ENCODE data around the gene FCER2. TPM values are rescaled to one million over a fixed set of nuclear protein-coding genes. Genes with fewer than 3 reads are reported as not detected.

FCER2 gene
- total and polyA plus RNA-seq, 2 of the 13 experiments (the other 11 are each of a cell fraction or from before 2014, with no cell fraction given), result not detected

- no peak for TF ChIP-seq ZNF746 (CRISPR knock-in tag; IDR thresholded peaks at IDR 0.05)
- TF ChIP-seq ZNF354B (CRISPR knock-in tag; IDR thresholded peaks at IDR 0.05), result no peak
- TF ChIP-seq ZNF574 (CRISPR knock-in tag; IDR thresholded peaks at IDR 0.05), result peak; percentile 72
- no peak for TF ChIP-seq CBX1 (IDR thresholded peaks at IDR 0.05; ENCODE audit: low read depth)
- TF ChIP-seq MNT (IDR thresholded peaks at IDR 0.05), result no peak
- TF ChIP-seq ZNF660 (CRISPR knock-in tag; IDR thresholded peaks at IDR 0.05; ENCODE audit: borderline replicate concordance, low read depth), result no peak
- TF ChIP-seq ZNF512 (CRISPR knock-in tag; IDR thresholded peaks at IDR 0.05), result no peak
- TF ChIP-seq HOXA3 (CRISPR knock-in tag; IDR thresholded peaks at IDR 0.05), result peak; percentile 83
- TF ChIP-seq NFIB (CRISPR knock-in tag; IDR thresholded peaks at IDR 0.05; ENCODE audit: borderline replicate concordance), result no peak
- TF ChIP-seq ATF3 (CRISPR knock-in tag; IDR thresholded peaks at IDR 0.05), result no peak
- no peak for TF ChIP-seq BHLHE40 (IDR thresholded peaks at IDR 0.05; ENCODE audit: low read length)
- TF ChIP-seq KLF6 (CRISPR knock-in tag; IDR thresholded peaks at IDR 0.05), result 0 out of 2 replicates have a peak, but pooled peaks have one; percentile 27
- TF ChIP-seq SMAD9 (CRISPR knock-in tag; IDR thresholded peaks at IDR 0.05), result no peak
- TF ChIP-seq MEIS1 (CRISPR knock-in tag; IDR thresholded peaks at IDR 0.05; ENCODE audit: borderline replicate concordance), result peak; percentile 15; the same call in 1 of the 2 replicates
- no peak for TF ChIP-seq FOSL1 (CRISPR knock-in tag; IDR thresholded peaks at IDR 0.05; ENCODE audit: borderline replicate concordance)
- TF ChIP-seq ZNF879 (CRISPR knock-in tag; IDR thresholded peaks at IDR 0.05), result no peak
- no peak for TF ChIP-seq IKZF1 (IDR thresholded peaks at IDR 0.05)
- peak; percentile 85 for TF ChIP-seq KAT8 (CRISPR knock-in tag; IDR thresholded peaks at IDR 0.05)
- no peak for TF ChIP-seq LBX2 (CRISPR knock-in tag; IDR thresholded peaks at IDR 0.05; ENCODE audit: borderline replicate concordance)
- TF ChIP-seq KDM1A (CRISPR knock-in tag; IDR thresholded peaks at IDR 0.05), result no peak
- TF ChIP-seq MED13 (CRISPR knock-in tag; IDR thresholded peaks at IDR 0.05), result no peak
- no peak for TF ChIP-seq NPAS2 (CRISPR knock-in tag; IDR thresholded peaks at IDR 0.05; ENCODE audit: borderline replicate concordance)
- no peak for TF ChIP-seq NFE2 (CRISPR knock-in tag; IDR thresholded peaks at IDR 0.05)
- no peak for TF ChIP-seq ZNF83 (CRISPR knock-in tag; IDR thresholded peaks at IDR 0.05; ENCODE audit: borderline replicate concordance)
These were observed 21.2 kb downstream of the FCER2 start, which contains the start of gene TRAPPC5 (continued) for GRCh38 chr19:7680606-7681339.
